Osteocyte (in vitro differentiated cells): ENCODE results near the gene PTPN12. TPM values are rescaled to one million over a fixed set of nuclear protein-coding genes. Genes with fewer than 3 reads are reported as not detected.

Source experiments
- DNase-seq: peaks from one replicate; pipeline ENCODE4 v3.0.0; 2021; ENCODE audit warnings: mixed read lengths; ENCODE audit not compliant: unreplicated experiment; ENCODE audit errors: extremely low spot score
- H3K27ac Mint-ChIP-seq: one replicate; pipeline ENCODE4 v1.8.0; 2021; ENCODE audit warnings: mild to moderate bottlenecking, mixed read lengths; ENCODE audit not compliant: unreplicated experiment
- H3K27me3 Mint-ChIP-seq: one replicate; pipeline ENCODE4 v1.8.0; 2021; ENCODE audit warnings: mixed read lengths; ENCODE audit not compliant: unreplicated experiment
- H3K36me3 Mint-ChIP-seq: one replicate; pipeline ENCODE4 v1.8.0; 2021; ENCODE audit warnings: mixed read lengths; ENCODE audit not compliant: unreplicated experiment
- H3K4me1 Mint-ChIP-seq: one replicate; pipeline ENCODE4 v1.8.0; 2021; ENCODE audit warnings: mixed read lengths; ENCODE audit not compliant: unreplicated experiment
- H3K4me3 Mint-ChIP-seq: one replicate; pipeline ENCODE4 v1.8.0; 2021; ENCODE audit warnings: mild to moderate bottlenecking, moderate library complexity, mixed read lengths; ENCODE audit not compliant: unreplicated experiment
- H3K9me3 Mint-ChIP-seq: one replicate; pipeline ENCODE4 v1.8.0; 2021; ENCODE audit warnings: mixed read lengths; ENCODE audit not compliant: unreplicated experiment
- CTCF ChIP-seq: fragments of 200-600 bp; sonication (generic); IDR thresholded peaks from 2 replicates; pipeline ENCODE4 v1.5.0; 2021; ENCODE audit warnings: antibody characterized with exemption, mild to moderate bottlenecking, moderate library complexity
- total RNA-seq: library from RNA; stranded (reverse); gene quantifications from 2 replicates; pipeline ENCODE4 v1.2.1, GENCODE V29; 2021

PTPN12 gene
- total RNA-seq, 1 donor from 2014 or later = 85.4 TPM

DNA sequence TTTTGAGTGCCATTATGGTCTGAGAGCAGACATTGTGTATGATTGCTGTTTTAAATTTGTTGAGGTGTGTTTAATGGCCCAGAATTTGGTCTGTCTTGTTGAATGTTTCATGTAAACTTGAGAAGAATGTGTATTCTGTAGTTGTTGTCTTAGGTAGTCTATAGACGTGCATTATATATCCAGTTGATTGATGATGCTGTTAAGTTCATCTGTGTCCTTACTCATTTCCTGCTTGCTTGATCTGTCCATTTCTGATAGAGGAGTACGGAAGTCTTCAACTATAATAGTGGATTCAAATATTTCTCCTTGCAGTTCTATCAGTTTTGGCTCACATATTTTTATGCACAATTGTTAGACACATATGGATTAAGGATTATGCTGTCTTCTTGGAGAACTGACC lies 16.0 kb downstream of the PTPN12 start:
- Mint-ChIP-seq H3K36me3 (peaks cover 16% of the 10 kb centered on the region), H3K27ac (peak overlapping the region; percentile 3), H3K4me1 (peaks cover 55% of the 10 kb centered on the region), H3K9me3 (no peaks in the 10 kb centered on the region), H3K4me3 (no peak overlapping the region), H3K27me3 (no peaks in the 10 kb centered on the region)
- no peak for DNase-seq
- no peak for TF ChIP-seq CTCF

GRCh38 chr7:77558284-77558967 lies 21.3 kb downstream of the PTPN12 start:
- no peak overlapping the region for H3K4me3 Mint-ChIP-seq
- no peak for TF ChIP-seq CTCF
- no peaks in the 10 kb centered on the region for H3K27me3 Mint-ChIP-seq
- H3K27ac Mint-ChIP-seq = no peak overlapping the region
- H3K4me1 Mint-ChIP-seq = peaks cover 46% of the 10 kb centered on the region
- no peaks in the 10 kb centered on the region for H3K9me3 Mint-ChIP-seq
- no peak for DNase-seq
- H3K36me3 Mint-ChIP-seq = peaks cover 17% of the 10 kb centered on the region

DNA sequence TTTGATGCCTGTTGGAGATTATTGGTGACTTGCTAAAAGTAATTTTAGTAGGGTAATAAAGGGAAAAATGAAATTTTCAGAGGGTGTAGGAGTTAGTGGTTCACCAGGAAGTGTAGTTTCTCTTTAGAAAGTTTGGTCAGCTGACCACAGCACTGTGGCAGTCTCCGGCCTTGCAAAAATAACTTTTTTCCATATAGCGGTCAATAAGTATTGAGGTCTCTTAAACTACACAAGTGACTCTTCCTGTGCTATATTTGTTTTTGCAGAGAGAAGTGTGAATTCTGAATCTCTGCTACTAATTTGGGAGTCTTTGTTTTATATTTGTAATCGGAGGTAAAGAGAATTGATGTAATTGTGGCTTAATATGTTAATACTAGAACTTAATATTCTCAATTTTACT lies 24.3 kb downstream of the PTPN12 start:
- Mint-ChIP-seq H3K4me1 (peaks cover 54% of the 10 kb centered on the region), H3K36me3 (peaks cover 12% of the 10 kb centered on the region), H3K27ac (peak overlapping the region; percentile 68), H3K9me3 (no peaks in the 10 kb centered on the region), H3K4me3 (no peak overlapping the region), H3K27me3 (no peaks in the 10 kb centered on the region)
- DNase-seq = no peak
- TF ChIP-seq CTCF = no peak

GRCh38 chr7:77563275-77563674 lies 26.2 kb downstream of the PTPN12 start:
- peak overlapping the region; percentile 41 for H3K27ac Mint-ChIP-seq
- H3K36me3 Mint-ChIP-seq = peaks cover 5% of the 10 kb centered on the region
- no peak overlapping the region for H3K4me3 Mint-ChIP-seq
- peaks cover 52% of the 10 kb centered on the region for H3K4me1 Mint-ChIP-seq
- no peaks in the 10 kb centered on the region for H3K27me3 Mint-ChIP-seq
- no peak for DNase-seq
- TF ChIP-seq CTCF = no peak
- H3K9me3 Mint-ChIP-seq = no peaks in the 10 kb centered on the region

DNA sequence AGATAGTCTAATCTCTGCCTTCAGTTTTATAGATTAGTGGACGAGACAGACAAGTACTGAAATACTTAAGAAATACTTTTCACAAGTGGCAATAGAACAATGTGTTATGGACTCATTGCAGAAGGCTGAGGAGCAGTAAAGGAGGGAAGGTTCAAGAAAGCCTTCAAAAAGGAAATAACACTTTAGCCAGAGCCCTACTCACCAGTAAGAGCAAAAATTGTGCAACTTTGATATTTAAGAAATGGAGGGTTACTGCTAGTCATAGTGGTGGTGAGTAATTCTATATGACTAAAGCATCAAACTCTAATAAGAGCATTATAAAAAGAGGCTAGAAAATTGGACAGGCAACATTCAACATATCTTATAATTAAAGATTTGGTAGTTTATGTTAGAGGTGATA lies 28.8 kb downstream of the PTPN12 start:
- H3K4me1 Mint-ChIP-seq = peaks cover 58% of the 10 kb centered on the region
- no peak for DNase-seq
- peaks cover 6% of the 10 kb centered on the region for H3K36me3 Mint-ChIP-seq
- H3K27ac Mint-ChIP-seq = no peak overlapping the region
- no peaks in the 10 kb centered on the region for H3K9me3 Mint-ChIP-seq
- no peaks in the 10 kb centered on the region for H3K27me3 Mint-ChIP-seq
- no peak for TF ChIP-seq CTCF
- no peak overlapping the region for H3K4me3 Mint-ChIP-seq
